B cell (primary cell): ENCODE results near the gene TMC3.

Experiments
- CTCF ChIP-seq: fragments of 200-600 bp; IDR thresholded peaks from one replicate; pipeline ENCODE4 v1.8.0; 2022; ENCODE audit warnings: antibody characterized with exemption, mild to moderate bottlenecking
- EZH2 ChIP-seq: IDR thresholded peaks from 2 replicates; pipeline ENCODE4 v1.6.1; 2012; ENCODE audit warnings: borderline replicate concordance, low read depth, mild to moderate bottlenecking, moderate library complexity, low read length; ENCODE audit not compliant: insufficient read depth, poor library complexity, severe bottlenecking

GRCh38 chr15:81418444-81418843 is 44.4 kb upstream of the TMC3 start:
- TF ChIP-seq EZH2 (no peak), CTCF (no peak)
